ENCODE results near the gene ATP8A1. TPM values are rescaled to one million over a fixed set of nuclear protein-coding genes. Genes with fewer than 3 reads are reported as not detected.

Gene ATP8A1
- total RNA-seq, 2 experiments from 2014 or later: 80.0 to 141 TPM

DNA sequence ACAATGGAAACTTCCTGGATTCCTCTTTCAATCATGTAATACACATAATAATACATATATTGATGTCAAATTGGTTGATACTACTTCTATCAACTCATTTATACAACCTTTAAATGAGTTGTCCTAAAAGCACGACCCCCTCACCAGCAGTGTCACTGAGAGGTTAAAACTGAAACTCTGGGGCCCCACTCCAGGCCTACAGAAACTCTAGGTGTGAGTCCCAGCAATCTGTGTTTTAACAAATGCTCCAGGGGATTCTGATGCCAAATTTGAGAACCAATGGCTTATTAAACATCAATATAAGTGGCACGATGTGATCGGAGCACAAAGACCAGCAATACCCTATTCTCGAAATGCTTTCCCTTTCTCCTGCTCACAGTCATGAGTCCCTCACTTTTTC, 47.9 kb downstream of the ATP8A1 start:
- Histone ChIP-seq H3K36me3 (ENCODE audit: insufficient read depth, low read length) (peaks cover 99% of the 10 kb centered on the region), H3K4me3 (ENCODE audit: low read depth, low read length, poor library complexity, severe bottlenecking) (no peak overlapping the region), H3K79me2 (ENCODE audit: insufficient read depth, low read depth, low read length) (peaks cover 13% of the 10 kb centered on the region; the same call in 1 of the 2 replicates), H4K20me1 (ENCODE audit: insufficient read depth, low read length) (no peaks in the 10 kb centered on the region), H3K9me3 (ENCODE audit: low read length) (no peaks in the 10 kb centered on the region), H3K27ac (ENCODE audit: low read depth, low read length, poor library complexity, severe bottlenecking) (no peak overlapping the region), H3K4me2 (ENCODE audit: low read length) (no peak overlapping the region), H3K4me1 (ENCODE audit: insufficient read depth, low read length, poor library complexity, severe bottlenecking) (no peaks in the 10 kb centered on the region), H3K9me2 (ENCODE audit: insufficient read depth, low read length) (no peaks in the 10 kb centered on the region), H2AFZ (ENCODE audit: low read length) (no peak overlapping the region)
- TF ChIP-seq CTCF (conservative IDR thresholded peaks at IDR 0.05; ENCODE audit: low read length): no peak
- ChIA-PET CTCF (ENCODE audit: unreplicated experiment) (no interaction called here), POLR2A (interaction anchor here (1.2 kb wide), 1 partner anchor 9 kb away, joined by 3 read pairs; no protein-coding TSS in a partner anchor)
- BruUV-seq (replicated peaks): no TSS peak
- no peak for DNase-seq (ENCODE audit: low spot score)
- intact Hi-C loops (cut with micrococcal nuclease; ENCODE audit: unreplicated experiment): no loop called here

- intact Hi-C loops (cut with micrococcal nuclease; ENCODE audit: unreplicated experiment): no loop called here
- BruUV-seq (replicated peaks): no TSS peak
- ChIA-PET CTCF (ENCODE audit: unreplicated experiment) (no interaction called here), POLR2A (interaction anchor here (1.2 kb wide), 1 partner anchor 9 kb away, joined by 3 read pairs; no protein-coding TSS in a partner anchor)
- Histone ChIP-seq H3K36me3 (ENCODE audit: insufficient read depth, low read length) (peaks cover 98% of the 10 kb centered on the region), H3K4me2 (ENCODE audit: low read length) (no peak overlapping the region), H3K4me3 (ENCODE audit: low read depth, low read length, poor library complexity, severe bottlenecking) (no peak overlapping the region), H4K20me1 (ENCODE audit: insufficient read depth, low read length) (no peaks in the 10 kb centered on the region), H3K9me2 (ENCODE audit: insufficient read depth, low read length) (no peaks in the 10 kb centered on the region), H3K27ac (ENCODE audit: low read depth, low read length, poor library complexity, severe bottlenecking) (no peak overlapping the region), H3K9me3 (ENCODE audit: low read length) (no peaks in the 10 kb centered on the region), H2AFZ (ENCODE audit: low read length) (no peak overlapping the region), H3K4me1 (ENCODE audit: insufficient read depth, low read length, poor library complexity, severe bottlenecking) (no peaks in the 10 kb centered on the region), H3K79me2 (ENCODE audit: insufficient read depth, low read depth, low read length) (peaks cover 14% of the 10 kb centered on the region; the same call in 1 of the 2 replicates)
- TF ChIP-seq EZH2phosphoT487 (IDR thresholded peaks at IDR 0.05; ENCODE audit: borderline replicate concordance, low read depth, low read length): no peak
- no peak for TF ChIP-seq CTCF (conservative IDR thresholded peaks at IDR 0.05; ENCODE audit: low read length)
- DNase-seq (ENCODE audit: low spot score): no peak
These were observed 48.4 kb downstream of the ATP8A1 start for GRCh38 chr4:42608551-42608950.

- H3K9me3 ChIP-seq (ENCODE audit: low read length): no peaks in the 10 kb centered on the region
- CTCF ChIA-PET (ENCODE audit: unreplicated experiment): no interaction called here
- no TSS peak for BruUV-seq (replicated peaks)
These were observed 49.7 kb downstream of the ATP8A1 start for GRCh38 chr4:42607011-42607726.

More at GRCh38 chr4:42607011-42607726, 49.7 kb downstream of the ATP8A1 start:
- H2AFZ ChIP-seq (ENCODE audit: low read length): no peak overlapping the region
- no peak overlapping the region for H3K27ac ChIP-seq (ENCODE audit: low read depth, low read length, poor library complexity, severe bottlenecking)
- no peaks in the 10 kb centered on the region for H3K9me2 ChIP-seq (ENCODE audit: insufficient read depth, low read length)
- no peak for DNase-seq (ENCODE audit: low spot score)
- TF ChIP-seq CTCF (conservative IDR thresholded peaks at IDR 0.05; ENCODE audit: low read length): no peak
- no peak for TF ChIP-seq EZH2phosphoT487 (IDR thresholded peaks at IDR 0.05; ENCODE audit: borderline replicate concordance, low read depth, low read length)
- no peaks in the 10 kb centered on the region for H3K4me1 ChIP-seq (ENCODE audit: insufficient read depth, low read length, poor library complexity, severe bottlenecking)
- POLR2A ChIA-PET: interaction anchor here (0.5 to 1.7 kb wide), 6 partner anchors 17 to 1614 kb away, joined by 3 to 6 read pairs (median 4); no protein-coding TSS in a partner anchor
- H3K36me3 ChIP-seq (ENCODE audit: insufficient read depth, low read length): peaks cover 97% of the 10 kb centered on the region
- H3K79me2 ChIP-seq (ENCODE audit: insufficient read depth, low read depth, low read length): peaks cover 26% of the 10 kb centered on the region; the same call in 1 of the 2 replicates
- no peaks in the 10 kb centered on the region for H4K20me1 ChIP-seq (ENCODE audit: insufficient read depth, low read length)
- H3K4me2 ChIP-seq (ENCODE audit: low read length): no peak overlapping the region
- intact Hi-C loops (cut with micrococcal nuclease; ENCODE audit: unreplicated experiment): no loop called here
- H3K4me3 ChIP-seq (ENCODE audit: low read depth, low read length, poor library complexity, severe bottlenecking): no peak overlapping the region
